HG02623 (cell line): ENCODE results near the gene AJAP1.
"Not testable (repeated sequence)": the region's sequence is repeated elsewhere in the genome, so short reads cannot be mapped to it uniquely, and the experiment has no call there.

Experiments used
- ATAC-seq: cut with Tn5 transposase; IDR thresholded peaks from one replicate; pipeline ENCODE4 v1.9.1; 2021; ENCODE audit warnings: moderate library complexity; ENCODE audit not compliant: unreplicated experiment

Gene AJAP1

GRCh38 chr1:4656533-4657140 lies 2.2 kb downstream of the AJAP1 start:
- no peak for ATAC-seq

- ATAC-seq, result no peak
Measured at GRCh38 chr1:4657244-4657789, 2.9 kb downstream of the AJAP1 start.

- no peak for ATAC-seq
Measured at GRCh38 chr1:4657960-4658541, 3.6 kb downstream of the AJAP1 start.

- ATAC-seq, result no peak
Measured at GRCh38 chr1:4658643-4659628, 4.5 kb downstream of the AJAP1 start.

- no peak for ATAC-seq
Measured at GRCh38 chr1:4660917-4661594, 6.6 kb downstream of the AJAP1 start.

GRCh38 chr1:4661595-4661917 lies 7.1 kb downstream of the AJAP1 start:
- no peak for ATAC-seq

- ATAC-seq, result no peak
Measured at GRCh38 chr1:4662168-4662567, 7.8 kb downstream of the AJAP1 start.

- ATAC-seq, result no peak
Measured at GRCh38 chr1:4662723-4663122, 8.3 kb downstream of the AJAP1 start.

GRCh38 chr1:4664095-4664494 lies 9.7 kb downstream of the AJAP1 start:
- no peak for ATAC-seq

- ATAC-seq, result no peak
Measured at GRCh38 chr1:4664606-4665005, 10.2 kb downstream of the AJAP1 start.

- ATAC-seq, result no peak
Measured at GRCh38 chr1:4665456-4665855, 11.0 kb downstream of the AJAP1 start.

- ATAC-seq, result not testable (repeated sequence)
Measured at GRCh38 chr1:4666683-4667082, 12.3 kb downstream of the AJAP1 start.

- no peak for ATAC-seq
Measured at GRCh38 chr1:4668743-4669700, 14.6 kb downstream of the AJAP1 start.

- no peak for ATAC-seq
Measured at GRCh38 chr1:4670265-4670664, 15.9 kb downstream of the AJAP1 start.

- ATAC-seq, result no peak
Measured at GRCh38 chr1:4671828-4672227, 17.4 kb downstream of the AJAP1 start.

- ATAC-seq, result no peak
Measured at GRCh38 chr1:4673494-4673893, 19.1 kb downstream of the AJAP1 start.

GRCh38 chr1:4674117-4674516 lies 19.7 kb downstream of the AJAP1 start:
- ATAC-seq, result no peak

GRCh38 chr1:4674676-4675075 lies 20.3 kb downstream of the AJAP1 start:
- ATAC-seq, result no peak

- no peak for ATAC-seq
Measured at GRCh38 chr1:4675454-4676186, 21.2 kb downstream of the AJAP1 start.
